ENCODE measurements around the gene SLCO4C1.

GRCh38 chr5:102324714-102325113 lies 28.6 kb upstream of the SLCO4C1 start:
- no peak for TF ChIP-seq CSRNP3 (CRISPR knock-in tag; IDR thresholded peaks at IDR 0.05)
- TF ChIP-seq POU6F1 (CRISPR knock-in tag; IDR thresholded peaks at IDR 0.05; ENCODE audit: borderline replicate concordance, low read depth) = no peak
- no peak for TF ChIP-seq ZNF8 (CRISPR knock-in tag; IDR thresholded peaks at IDR 0.05)
